ENCODE measurements around the gene CMTR1.
"Not testable (repeated sequence)": the region's sequence is repeated elsewhere in the genome, so short reads cannot be mapped to it uniquely, and the experiment has no call there.

The CMTR1 gene

GRCh38 chr6:37435816-37436215, 2.8 kb downstream of the CMTR1 start:
- no peak for FAIRE-seq

- no peak for FAIRE-seq
These were observed 5.9 kb downstream of the CMTR1 start for GRCh38 chr6:37438930-37439329.

GRCh38 chr6:37441651-37442050, 8.6 kb downstream of the CMTR1 start:
- no peak for FAIRE-seq

GRCh38 chr6:37442416-37443215, 9.6 kb downstream of the CMTR1 start:
- no peak for FAIRE-seq

GRCh38 chr6:37443216-37443542, 10.2 kb downstream of the CMTR1 start:
- FAIRE-seq: not testable (repeated sequence)

- no peak for FAIRE-seq
These were observed 17.0 kb downstream of the CMTR1 start for GRCh38 chr6:37449984-37450383.

- no peak for FAIRE-seq
These were observed 18.6 kb downstream of the CMTR1 start for GRCh38 chr6:37451441-37452193.

- no peak for FAIRE-seq
These were observed 19.5 kb downstream of the CMTR1 start for GRCh38 chr6:37452522-37452921.

GRCh38 chr6:37454420-37455140, 21.6 kb downstream of the CMTR1 start:
- no peak for FAIRE-seq

GRCh38 chr6:37456126-37456525, 23.1 kb downstream of the CMTR1 start:
- FAIRE-seq: no peak

- no peak for FAIRE-seq
These were observed 24.0 kb downstream of the CMTR1 start for GRCh38 chr6:37456816-37457560.

- FAIRE-seq: no peak
These were observed 27.2 kb downstream of the CMTR1 start for GRCh38 chr6:37459981-37460800.

GRCh38 chr6:37460805-37461204, 27.8 kb downstream of the CMTR1 start:
- FAIRE-seq: no peak

- no peak for FAIRE-seq
These were observed 30.1 kb downstream of the CMTR1 start for GRCh38 chr6:37463110-37463509.

GRCh38 chr6:37467718-37468117, 34.7 kb downstream of the CMTR1 start:
- no peak for FAIRE-seq

- no peak for FAIRE-seq
These were observed 40.5 kb downstream of the CMTR1 start for GRCh38 chr6:37473364-37474095.

- no peak for FAIRE-seq
These were observed 41.3 kb downstream of the CMTR1 start for GRCh38 chr6:37474316-37474715.

GRCh38 chr6:37477191-37477590, 44.2 kb downstream of the CMTR1 start:
- no peak for FAIRE-seq

- no peak for FAIRE-seq
These were observed 44.8 kb downstream of the CMTR1 start for GRCh38 chr6:37477656-37478435.

- no peak for FAIRE-seq
These were observed 45.8 kb downstream of the CMTR1 start for GRCh38 chr6:37478827-37479226.

All from endometrium (tissue), 2 donors.